HG03103 (cell line): ENCODE measurements around the gene OR11H1.
"Not testable (repeated sequence)": the region's sequence is repeated elsewhere in the genome, so short reads cannot be mapped to it uniquely, and the experiment has no call there.

ENCODE experiments used
- ATAC-seq: cut with Tn5 transposase; IDR thresholded peaks from one replicate; pipeline ENCODE4 v1.9.1; 2021; ENCODE audit warnings: low read depth; ENCODE audit not compliant: unreplicated experiment

The OR11H1 gene, protein sequence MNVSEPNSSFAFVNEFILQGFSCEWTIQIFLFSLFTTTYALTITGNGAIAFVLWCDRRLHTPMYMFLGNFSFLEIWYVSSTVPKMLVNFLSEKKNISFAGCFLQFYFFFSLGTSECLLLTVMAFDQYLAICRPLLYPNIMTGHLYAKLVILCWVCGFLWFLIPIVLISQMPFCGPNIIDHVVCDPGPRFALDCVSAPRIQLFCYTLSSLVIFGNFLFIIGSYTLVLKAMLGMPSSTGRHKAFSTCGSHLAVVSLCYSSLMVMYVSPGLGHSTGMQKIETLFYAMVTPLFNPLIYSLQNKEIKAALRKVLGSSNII

DNA sequence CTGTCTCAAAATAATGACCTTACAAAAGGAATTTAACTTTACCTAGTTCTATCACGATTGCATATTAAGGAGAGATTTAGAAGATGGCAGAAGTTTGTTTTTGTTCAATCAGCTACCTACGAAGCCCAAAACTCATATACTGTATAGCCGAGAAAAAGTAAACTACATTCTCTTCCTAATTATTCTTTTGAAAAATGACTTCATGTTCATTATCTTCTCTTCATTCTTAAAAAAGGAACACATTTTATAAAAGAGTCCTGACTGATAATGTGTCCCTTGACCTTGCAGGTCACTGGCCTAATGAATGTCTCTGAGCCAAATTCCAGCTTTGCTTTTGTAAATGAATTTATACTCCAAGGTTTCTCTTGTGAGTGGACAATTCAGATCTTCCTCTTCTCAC, at the start of gene OR11H1:
Gene OR11H1, plus strand, starts transcription at position 301 of the 400 bp plus-strand sequence. Its CDS starts 0 bp downstream, at position 301.
- not testable (repeated sequence) for ATAC-seq

DNA sequence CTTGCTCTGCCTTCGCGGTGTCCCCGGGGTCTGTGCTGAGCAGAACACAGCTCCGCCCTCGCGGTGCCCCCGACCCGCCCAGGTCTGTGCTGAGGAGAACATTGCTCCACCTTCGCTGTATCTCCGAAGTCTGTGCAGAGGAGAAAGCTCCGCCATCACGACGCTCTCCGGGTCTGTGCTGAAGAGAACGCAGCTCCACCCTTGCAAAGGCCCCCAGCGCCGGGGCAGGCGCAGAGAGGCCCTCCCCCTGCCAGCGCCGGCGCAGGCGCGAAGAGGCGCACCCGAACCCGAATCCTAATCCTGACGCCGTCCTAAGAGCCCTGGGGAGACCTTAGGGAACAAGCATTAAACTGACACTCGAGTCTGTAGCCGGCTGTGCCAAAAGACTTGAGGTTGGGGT, 18.0 kb upstream of the OR11H1 start:
- not testable (repeated sequence) for ATAC-seq

DNA sequence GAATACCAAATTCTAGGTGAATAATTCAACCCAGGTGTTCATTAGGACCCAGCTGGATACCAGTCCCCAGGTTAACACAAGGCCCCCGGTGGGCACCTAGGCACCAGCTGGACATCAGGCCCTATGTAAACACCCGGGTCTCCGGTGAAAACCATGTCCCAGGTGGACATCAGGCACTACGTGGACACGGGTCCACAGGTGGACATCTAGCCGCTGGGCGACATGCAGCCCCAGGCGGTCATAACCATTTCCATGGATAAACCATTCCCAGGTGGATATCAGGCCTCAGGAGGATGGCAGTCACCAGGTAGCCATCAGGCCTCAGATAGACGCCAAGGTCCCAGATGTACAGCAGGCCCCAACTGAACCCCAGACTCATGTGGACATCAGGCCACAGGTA, 12.1 kb upstream of the OR11H1 start:
- ATAC-seq = not testable (repeated sequence)

DNA sequence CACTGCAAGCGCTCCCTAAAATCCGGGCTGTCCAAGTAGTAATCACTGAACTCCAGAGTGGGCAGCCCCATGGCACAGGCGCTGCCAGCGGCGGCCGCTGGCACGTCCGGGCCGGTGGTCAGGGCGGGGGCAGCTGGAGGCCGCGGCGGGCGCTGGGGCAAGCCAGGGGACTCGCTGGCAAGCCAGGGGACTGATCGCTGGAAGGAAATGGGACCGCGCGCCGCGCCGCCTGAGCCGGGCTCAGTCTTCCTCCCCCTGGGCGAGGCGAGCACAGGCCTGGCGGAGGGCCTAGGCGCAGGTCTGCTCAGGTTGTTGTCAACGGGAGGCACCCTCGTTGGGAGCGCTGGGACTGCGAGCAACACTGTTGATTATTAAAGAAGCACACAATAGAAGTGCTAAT, 25.8 kb downstream of the OR11H1 start:
- ATAC-seq = not testable (repeated sequence)

DNA sequence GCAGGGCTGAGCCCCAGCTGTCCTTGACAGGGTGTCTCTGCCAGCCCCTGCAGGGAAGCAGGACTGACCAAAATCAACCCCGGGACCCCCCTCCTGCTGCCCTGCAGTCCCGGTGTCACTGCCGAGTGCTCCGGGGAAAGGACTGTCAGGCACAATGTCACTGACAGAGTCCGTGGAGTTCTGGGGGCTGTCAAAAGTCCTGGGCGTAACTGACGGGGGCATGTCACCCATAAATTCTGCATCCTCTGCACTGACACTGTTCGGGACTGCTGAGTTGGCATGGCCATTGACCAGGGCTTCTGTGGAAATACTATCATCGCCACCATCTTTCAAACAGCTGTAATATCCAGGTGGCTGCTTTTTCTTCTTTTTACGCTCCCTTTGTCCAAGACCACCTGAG, 35.5 kb downstream of the OR11H1 start:
- not testable (repeated sequence) for ATAC-seq

DNA sequence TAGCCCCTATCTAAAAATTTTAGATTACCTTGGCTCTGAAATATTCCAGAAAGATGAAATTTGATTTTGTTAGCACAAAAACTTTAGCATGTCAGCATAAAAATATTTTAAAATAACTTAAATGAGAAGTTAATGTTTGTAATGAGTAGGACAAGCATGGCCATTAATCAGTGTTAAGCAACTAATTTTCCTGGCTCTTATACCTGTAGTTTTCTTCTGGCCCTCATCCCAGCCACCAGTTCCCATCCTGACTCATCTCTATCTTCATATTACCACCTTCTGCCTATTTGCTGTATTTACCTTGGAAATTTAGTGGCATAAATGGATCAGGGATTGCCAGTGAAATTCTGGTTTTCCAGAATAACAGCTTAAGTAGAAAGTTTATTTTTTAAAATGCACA, 37.1 kb downstream of the OR11H1 start:
- ATAC-seq = not testable (repeated sequence)
